Astrocyte of the cerebellum (primary cell): ENCODE measurements around the gene DIP2B.
A peak's percentile ranks its signal among the peaks of the same experiment; 100 is the strongest.

Source experiments
- DNase-seq: peaks from one replicate; pipeline ENCODE4 v3.0.0-alpha.2; 2011; ENCODE audit warnings: low read depth
- H3K4me3 ChIP-seq: 2 replicates; pipeline ENCODE4 v1.5.1; 2011; ENCODE audit warnings: mild to moderate bottlenecking, low read depth, low read length, moderate library complexity
- CTCF ChIP-seq: IDR thresholded peaks from 2 replicates; pipeline ENCODE4 v1.5.1; 2012; ENCODE audit warnings: low read length, low read depth, moderate library complexity, mild to moderate bottlenecking; ENCODE audit errors: missing control alignments
- in situ Hi-C: cut with HindIII; loops from 2 replicates; pipeline ENCODE4 v1.10.0; 2017; ENCODE audit warnings: low sequenced_read_pairs

Gene DIP2B

GRCh38 chr12:50569876-50570275 is 65.1 kb downstream of the DIP2B start:
- in situ Hi-C loops: no loop called here
- DNase-seq: no peak
- TF ChIP-seq CTCF: no peak
- no peak overlapping the region for H3K4me3 ChIP-seq

DNA sequence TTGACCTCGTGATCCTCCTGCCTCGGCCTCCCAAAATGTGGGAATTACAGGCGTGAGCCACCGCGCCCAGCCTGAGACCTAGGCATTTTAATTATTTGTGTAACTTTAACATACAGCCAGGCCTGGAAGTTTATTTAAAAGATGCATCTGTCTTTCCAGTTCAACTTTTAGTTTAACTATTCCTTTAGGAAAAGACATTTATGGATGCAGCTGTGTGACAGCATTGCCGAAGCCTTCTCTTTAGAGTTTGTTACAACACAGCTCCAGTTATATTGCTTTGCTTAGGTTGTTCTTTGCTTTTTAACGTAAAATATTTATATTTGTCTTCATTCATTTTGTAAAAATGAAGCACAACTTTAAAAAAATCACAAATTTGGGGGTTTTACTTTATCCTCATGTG is 67.0 kb downstream of the DIP2B start:
- in situ Hi-C loops: no loop called here
- TF ChIP-seq CTCF: no peak

DNA sequence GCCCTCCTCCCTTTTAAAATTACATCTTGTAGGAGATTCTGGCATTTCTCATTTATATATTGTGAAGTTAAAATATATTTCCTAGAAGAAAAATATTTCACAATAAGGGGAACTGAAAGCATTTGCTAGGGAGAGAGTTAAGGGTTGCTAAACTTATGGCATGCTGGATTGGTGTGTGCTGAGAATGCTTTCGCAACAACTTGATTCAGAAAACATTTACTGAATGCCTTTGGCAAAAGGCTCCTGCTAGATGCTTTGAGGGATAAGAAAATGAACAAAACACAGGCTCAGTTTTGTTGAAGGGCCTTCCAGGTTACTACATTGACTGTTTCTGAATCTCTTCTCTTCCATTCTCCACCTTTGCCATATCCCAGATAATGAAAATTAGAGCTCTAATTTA is 67.5 kb downstream of the DIP2B start:
- TF ChIP-seq CTCF: no peak
- peak; percentile 47 for DNase-seq
- in situ Hi-C loops: no loop called here
- no peak overlapping the region for H3K4me3 ChIP-seq

More for the DNA sequence above, 67.0 kb downstream of the DIP2B start:
- H3K4me3 ChIP-seq: no peak overlapping the region
- DNase-seq: no peak

DNA sequence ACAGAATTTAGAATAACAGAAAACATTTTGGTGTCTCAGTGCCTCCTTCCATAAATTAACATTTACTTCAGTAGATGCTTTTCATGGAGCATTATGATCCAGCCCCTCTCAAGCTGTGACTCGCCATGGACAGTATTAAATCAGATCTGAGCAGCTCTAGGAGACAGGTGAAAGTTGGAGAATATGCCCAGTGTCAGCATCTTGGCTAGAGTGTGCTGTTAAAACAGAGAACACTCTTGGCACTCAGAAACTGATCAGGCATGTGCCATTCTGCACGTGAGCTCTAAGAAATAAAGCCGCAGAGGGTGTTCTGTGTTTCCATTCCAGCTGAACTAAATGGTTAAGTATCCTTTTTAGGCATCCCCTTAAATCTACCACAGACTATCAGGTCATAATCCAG is 68.0 kb downstream of the DIP2B start:
- in situ Hi-C loops: no loop called here
- no peak overlapping the region for H3K4me3 ChIP-seq
- no peak for DNase-seq
- no peak for TF ChIP-seq CTCF

DNA sequence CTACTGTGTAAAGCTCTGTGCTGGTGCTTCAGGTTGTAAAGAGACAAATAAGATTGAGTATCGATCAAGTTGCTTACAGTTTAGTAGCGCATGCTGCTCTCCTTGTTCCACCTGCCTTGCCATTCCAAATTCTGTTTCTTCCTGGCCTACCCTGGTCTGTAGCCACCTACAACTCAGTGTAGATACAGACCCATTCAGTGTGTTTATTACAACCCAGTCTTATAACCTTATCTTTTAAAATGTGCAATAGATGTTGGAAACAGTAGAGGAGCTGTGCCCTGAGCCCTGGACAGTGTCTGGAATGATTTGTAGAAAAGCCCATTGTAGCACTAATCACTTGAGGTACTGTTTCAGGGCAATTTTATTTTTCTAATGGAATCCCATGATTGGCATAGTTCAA is 68.5 kb downstream of the DIP2B start:
- DNase-seq: no peak
- H3K4me3 ChIP-seq: no peak overlapping the region
- in situ Hi-C loops: no loop called here
- no peak for TF ChIP-seq CTCF

- in situ Hi-C loops: no loop called here
- no peak for DNase-seq
- H3K4me3 ChIP-seq: no peak overlapping the region
- no peak for TF ChIP-seq CTCF
These were observed 70.0 kb downstream of the DIP2B start for GRCh38 chr12:50574601-50575348.
